Ammon's horn (tissue), 1 donor: ENCODE results near the gene EXOC7.
"Not testable (repeated sequence)": the region's sequence is repeated elsewhere in the genome, so short reads cannot be mapped to it uniquely, and the experiment has no call there.

ENCODE experiments used
- DNase-seq: peaks from one replicate; pipeline ENCODE4 v3.0.0-alpha.2; 2016; ENCODE audit warnings: low spot score

The EXOC7 gene

DNA sequence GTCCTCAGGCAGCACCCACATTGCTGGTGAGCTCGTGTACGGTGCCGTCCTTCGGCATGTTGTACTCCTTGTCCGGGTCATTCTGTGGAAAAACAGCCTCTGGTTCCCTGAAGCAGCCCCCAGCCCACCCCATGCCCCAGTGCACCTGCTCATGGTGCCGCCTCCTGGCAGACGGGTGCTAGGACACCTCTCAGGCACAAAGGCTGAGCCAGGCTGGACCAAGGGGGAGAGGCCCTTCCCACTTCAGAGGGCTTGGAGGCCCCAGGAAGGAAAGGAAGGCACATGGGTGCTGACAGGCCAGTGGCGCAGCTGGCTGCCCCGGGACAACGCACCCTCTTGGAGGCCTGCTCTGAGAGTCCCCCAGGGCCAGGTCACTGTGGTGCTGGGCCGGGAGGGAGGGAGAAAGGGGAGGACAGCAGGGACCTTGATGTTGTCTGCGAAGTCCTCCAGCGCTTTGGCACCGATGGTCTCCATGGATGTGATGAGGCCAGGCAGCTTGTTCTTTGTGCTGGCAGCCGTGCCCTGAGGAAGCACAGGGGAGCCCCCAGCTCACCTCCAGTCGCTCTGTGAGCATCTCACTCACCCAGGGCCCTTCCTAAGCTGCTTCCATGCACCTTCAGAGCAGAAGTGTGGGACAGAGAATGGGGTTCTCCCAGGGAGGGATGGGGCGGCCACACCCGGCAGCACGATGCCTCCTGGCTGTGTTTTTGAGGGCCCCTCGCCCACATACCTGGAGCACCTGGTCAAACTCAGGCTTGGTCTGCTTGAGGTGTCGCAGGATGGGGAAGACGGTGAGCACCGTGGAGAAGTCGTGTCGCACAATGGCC is 15.3 kb downstream of the EXOC7 start:
- no peak for DNase-seq

DNA sequence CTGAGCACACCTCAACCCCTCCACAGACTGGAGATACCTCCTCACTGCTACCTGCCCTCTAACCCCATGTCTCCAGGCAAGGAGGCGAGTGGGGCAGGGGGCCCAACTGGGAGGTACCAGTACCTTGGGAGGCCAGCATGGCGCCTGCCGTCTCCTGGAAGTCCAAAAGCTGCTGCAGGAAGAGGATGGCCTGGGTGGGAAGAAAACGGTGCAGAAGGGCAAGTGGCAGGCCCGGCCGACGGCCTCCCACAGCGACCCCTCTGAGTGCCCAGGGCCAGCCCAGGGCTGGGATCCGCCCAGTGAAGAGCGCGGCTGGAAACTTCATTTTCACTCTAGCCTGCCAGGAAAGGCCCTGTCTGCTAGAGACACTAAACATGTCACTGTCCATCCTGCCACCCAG is 16.1 kb downstream of the EXOC7 start:
- no peak for DNase-seq

DNA sequence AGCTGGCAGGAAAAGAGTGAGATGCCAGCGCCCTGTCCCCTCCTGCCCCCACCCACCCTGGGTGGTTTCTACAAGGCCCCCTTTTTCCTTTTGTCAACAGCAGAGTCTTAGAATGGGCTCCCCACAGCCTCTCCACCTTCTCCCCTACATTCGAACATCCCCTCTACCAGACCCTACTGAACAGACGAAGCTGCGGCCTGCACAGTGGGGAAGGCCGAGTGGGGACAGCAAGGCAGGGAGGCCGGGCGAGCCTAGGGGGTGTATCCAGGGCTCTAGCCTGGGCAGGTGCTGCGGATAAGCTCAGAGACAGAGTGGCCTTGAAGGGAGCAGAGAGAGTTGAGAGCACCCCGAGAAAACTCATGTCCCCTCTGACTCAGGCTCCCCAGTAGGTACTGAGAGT is 17.2 kb downstream of the EXOC7 start:
- DNase-seq, result no peak

DNA sequence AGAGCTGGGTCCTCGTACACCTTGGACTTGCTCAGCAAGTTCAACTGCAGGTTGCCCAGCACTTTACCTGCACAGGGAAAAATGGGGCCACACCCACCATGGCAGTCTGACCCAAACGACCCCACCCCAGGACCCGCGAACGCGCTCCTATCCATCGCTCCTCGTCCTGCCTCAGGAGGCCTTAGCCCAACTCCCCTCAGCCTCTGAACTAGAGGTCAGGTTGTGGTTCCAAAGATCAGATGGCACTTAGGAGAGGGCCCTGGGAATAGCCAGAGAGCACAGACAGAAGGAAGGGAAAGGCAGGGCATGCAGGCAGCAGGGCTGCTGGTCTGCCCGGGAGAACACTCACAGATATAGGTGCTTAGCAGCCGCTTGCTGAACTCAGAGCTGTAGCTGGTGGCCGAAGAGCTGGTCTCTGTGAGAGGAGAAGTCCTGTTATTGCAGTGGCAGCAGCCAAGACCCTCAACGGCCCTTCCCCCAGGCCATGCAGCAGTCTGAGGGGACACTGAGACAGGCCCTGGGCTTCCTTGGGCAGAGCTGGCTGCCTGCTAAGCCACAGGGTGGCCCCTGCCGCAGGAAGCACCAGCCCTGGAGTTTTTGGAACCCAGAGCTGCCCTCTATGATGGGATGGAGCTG is 17.7 kb downstream of the EXOC7 start:
- DNase-seq, result no peak

DNA sequence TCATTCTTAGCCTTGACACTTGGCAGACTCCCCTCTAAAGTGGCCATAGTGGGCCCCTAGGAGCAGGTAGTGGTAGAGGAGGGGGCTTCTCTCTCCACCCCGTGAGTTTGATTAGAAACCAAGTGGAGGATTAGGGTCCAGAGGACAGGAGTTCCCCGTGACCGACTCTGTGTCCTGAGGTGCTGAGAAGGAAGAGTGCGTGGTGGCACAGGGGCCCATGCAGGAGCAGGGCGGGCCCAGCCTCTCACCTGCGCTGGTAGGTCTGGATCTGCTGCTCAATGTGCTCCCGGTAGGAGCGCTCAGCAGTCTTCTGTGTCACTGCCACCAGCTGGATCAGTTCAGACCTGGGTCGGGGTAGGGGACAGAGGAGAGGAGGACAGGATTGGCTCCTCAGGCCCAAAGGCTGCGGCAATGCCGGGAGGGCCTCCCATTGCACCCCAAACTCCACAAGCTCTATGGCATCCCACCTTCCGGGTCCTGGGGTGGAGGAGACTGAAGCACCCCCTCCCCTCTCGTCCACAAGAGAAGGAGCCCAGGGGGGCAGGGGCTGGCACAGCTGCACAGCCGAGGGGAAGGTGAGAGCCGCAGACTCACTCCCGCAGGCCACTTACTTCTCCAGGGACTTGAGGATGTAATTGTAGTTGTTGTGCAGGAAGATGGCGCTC is 18.4 kb downstream of the EXOC7 start:
- no peak for DNase-seq

DNA sequence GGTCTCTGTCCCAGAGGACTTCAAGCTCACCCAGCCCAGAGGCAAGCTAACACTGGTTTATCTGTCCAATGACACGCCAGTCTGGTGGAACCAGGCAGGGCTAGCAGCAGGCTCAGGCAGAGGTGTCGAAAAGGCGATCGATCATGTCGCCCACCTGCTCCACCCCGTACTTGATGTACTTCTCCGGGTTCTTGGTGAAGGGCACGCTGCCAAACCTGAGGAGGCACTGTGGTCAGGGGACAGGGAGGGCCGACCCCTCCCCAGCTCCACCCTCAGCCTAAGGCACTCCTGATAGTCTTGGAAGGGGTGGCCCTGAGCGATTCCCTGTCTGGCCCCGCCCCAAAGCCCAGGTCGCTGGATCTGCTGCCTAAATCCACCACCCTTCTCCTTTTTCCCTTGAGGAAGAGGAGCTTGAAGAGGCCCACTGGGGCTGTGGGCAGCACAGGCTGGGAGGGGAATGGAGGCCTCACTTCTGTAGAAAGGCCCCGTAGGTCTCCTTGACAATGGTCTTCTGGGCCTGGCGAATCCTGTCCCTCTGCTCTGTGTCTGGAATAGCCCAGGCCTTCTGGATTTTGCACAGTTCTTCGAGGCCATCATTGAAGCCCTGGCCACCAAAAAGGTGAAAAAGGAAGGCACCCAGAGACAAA is 19.9 kb downstream of the EXOC7 start:
- DNase-seq, result no peak

DNA sequence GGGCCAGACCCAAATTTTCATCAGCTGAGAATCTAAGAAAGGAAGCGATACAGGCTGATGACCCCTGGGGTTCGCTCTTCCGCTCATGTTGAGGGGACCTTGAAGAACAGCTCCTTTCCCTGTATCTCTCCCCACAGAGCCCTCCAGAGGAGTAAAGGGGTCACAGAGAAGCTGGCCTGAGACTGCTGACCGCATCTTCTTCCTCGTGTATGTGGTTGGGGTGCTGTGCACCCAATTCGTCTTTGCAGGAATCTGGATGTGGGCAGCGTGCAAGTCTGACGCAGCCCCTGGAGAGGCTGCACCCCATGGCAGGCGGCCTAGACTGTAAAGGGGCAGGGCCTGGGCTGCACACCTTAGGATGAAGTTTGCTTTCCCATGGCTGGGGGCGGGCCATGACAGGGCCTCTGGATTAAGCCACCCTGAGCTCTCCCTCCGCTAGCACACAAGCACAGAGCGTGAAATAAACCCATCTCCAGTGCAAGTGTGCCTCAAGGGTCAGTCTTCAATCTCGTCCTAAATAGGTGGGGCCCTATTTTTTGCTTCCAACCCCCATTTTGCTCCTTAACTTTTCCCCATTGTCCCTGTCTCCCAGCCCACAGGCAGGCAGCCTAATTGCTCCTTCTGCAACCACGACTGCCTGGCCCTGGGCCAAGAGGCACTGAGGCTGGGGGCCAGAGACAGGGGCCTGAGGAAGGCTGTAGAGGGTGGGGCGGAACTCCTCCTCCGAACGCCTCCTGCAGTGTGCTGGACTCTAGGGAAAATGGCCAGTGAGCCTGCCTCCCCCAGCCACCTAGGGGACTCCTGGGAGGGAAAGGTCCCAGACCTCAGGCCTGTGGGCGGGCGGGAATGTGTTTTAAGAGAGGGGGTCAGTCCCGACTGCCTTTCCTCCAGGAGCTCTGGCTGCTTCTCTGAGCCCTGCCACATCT is 21.0 kb downstream of the EXOC7 start:
- DNase-seq, result no peak

DNA sequence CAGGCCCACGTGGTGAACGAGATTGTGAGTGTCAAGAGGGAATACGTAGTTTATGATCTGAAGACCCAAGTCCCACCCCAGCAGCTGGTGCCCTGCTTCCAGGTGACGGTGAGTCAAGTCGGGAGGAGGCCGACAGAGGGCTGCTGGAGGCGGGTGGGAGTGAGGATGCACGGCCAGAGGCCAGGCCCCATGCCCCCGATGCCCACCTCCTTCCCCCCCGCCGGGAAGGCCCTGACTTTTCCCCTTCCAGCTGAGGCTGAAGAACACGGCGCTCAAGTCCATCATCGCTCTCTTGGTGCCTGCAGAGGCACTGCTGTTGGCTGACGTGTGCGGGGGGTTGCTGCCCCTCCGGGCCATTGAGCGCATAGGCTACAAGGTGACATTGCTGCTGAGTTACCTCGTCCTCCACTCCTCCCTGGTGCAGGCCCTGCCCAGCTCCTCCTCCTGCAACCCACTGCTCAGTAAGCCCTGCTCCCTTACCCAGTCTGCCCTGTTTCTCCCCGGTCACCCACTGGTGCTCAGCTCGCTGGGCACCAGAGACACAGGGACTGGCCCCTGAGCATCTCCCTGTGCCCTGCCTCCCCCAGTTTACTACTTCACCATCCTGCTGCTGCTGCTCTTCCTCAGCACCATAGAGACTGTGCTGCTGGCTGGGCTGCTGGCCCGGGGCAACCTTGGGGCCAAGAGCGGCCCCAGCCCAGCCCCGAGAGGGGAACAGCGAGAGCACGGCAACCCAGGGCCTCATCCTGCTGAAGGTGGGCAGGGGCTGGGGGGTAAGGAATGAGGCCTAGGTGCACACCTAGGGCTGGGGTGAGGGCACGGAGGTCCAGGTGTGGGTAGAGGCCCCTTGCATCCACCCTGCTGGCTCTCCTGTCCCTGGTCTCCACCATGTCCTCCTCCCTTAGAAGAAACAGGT is 22.0 kb downstream of the EXOC7 start:
- no peak for DNase-seq

DNA sequence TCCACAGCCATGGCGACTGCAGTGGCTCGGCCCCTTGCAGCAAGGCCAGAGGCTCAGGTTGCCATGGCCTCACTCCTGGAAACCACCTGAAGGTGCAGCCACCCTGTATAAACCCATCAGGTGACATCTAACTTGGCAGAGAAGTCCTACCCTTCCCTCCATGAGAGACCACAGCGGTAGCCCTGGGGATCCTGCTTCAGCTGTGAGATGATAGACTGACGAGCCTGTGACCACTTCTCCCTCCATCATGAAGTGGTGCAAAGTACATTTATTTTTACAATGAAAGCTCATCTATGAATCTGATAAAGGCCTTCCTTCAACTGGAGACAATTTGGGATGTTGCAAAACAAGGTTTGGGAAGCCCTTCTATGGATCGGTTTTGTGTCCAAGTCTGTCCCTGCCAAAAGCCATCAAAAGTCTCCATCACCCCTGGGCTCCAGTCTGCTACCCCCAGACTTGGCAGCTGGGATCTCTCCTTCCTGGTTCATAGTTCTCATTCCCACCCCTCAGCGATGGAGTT is 22.8 kb downstream of the EXOC7 start:
- DNase-seq, result no peak

DNA sequence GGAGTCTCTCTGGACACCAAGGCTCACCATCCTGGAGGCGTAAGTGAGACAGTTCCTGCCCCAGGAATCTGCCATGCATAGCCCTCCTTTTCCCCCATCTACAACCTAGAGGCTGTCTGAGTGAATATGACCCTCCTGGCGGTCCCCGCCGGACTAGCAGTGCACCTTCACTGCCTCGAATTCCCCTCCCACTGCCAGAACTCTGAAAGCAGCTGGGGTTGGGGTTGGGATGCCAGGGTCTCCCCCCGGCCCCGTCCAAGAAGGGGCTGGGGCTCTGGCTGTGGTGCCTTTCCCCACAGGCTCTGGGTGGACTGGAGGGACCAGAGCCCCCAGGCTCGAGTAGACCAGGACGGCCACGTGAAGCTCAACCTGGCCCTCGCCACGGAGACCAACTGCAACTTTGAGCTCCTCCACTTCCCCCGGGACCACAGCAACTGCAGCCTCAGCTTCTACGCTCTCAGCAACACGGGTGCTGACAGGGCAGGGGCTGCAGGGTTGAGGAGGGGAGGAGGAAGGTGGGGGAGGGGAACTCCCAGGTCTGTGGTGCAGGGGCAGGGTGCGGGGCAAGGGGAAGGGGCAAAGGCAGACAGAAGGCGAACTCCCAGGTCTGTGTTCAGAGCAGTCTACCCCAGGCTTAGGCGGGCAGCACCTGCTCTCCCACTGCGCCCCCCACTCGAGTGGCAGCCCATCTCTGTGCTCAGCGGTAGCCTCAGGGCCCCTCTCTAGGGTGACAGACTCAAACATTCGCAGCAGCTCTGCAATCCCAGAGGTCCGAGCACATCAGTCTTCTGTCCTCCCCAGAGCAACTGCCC is 23.4 kb downstream of the EXOC7 start:
- DNase-seq, result no peak

DNA sequence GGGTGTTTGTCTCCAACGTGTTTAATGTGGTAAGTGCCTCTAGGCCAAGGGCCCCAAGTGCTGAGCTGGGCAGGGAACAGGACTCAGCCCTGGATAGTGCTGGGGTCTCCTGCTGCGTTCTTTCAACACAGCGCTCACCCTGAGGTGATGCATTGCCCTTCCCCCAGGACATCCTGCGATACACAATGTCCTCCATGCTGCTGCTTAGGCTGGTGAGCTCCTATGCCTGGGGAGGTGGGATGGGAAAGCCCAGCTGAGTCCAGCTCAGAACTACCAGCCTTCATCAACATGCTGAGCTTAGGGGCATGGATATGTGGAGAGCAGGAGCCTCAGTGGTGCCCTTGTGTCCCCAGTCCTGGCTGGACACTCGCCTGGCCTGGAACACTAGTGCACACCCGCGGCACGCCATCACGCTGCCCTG is 24.0 kb downstream of the EXOC7 start:
- DNase-seq, result no peak

DNA sequence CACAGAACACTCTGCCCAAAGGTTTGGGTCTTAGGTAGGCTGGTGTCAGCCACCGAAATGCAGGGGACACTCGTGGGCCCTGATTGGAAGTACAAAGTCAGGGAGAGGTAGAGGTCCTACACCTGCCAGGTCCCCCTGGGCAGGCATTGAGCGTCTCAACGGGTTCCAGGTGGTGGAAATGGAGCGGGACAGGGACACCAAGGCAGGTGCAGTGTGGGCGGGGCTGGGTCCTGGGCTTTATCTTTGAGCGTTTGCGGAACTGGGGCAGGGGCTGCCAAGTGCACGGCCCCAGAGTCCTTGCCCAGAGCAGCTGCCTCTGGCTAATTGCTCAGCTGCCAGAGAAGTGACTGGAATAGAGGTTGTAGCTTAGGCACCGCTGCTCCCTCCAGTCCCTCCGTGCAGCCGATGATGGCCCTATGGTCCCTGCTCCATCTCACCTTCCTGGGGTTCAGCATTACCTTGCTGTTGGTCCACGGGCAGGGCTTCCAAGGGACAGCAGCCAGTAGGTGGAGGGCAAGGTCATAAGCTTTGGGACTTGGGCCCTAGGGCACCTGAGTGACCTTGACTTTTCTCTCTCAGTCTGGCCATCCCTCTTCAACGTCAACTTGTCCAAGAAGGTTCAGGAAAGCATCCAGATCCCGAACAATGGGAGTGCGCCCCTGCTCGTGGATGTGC is 24.6 kb downstream of the EXOC7 start, which contains the start of gene ZACN:
TSS of gene ZACN (plus strand) at position 323 of the 675 bp plus-strand sequence. CDS start at position 406, 83 bp downstream.
- no peak for DNase-seq

DNA sequence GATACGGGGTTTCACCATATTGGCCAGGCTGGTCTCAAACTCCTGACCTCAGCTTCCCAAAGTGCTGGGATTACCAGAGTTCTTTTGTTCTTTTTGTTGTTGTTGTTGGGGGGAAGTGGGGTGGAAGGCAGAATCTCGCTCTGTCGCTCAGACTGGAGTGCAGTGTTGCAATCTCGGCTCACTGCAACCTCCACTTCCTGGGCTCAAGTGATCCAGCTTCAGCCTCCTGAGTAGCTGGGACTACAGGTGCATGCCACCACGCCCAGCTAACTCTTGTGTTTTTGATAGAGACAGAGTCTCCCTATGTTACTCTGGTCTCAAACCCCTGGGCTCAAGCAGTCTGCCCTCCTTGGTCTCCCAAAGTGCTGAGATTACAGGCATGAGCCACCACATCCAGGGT is 25.2 kb downstream of the EXOC7 start:
- DNase-seq, result not testable (repeated sequence)

DNA sequence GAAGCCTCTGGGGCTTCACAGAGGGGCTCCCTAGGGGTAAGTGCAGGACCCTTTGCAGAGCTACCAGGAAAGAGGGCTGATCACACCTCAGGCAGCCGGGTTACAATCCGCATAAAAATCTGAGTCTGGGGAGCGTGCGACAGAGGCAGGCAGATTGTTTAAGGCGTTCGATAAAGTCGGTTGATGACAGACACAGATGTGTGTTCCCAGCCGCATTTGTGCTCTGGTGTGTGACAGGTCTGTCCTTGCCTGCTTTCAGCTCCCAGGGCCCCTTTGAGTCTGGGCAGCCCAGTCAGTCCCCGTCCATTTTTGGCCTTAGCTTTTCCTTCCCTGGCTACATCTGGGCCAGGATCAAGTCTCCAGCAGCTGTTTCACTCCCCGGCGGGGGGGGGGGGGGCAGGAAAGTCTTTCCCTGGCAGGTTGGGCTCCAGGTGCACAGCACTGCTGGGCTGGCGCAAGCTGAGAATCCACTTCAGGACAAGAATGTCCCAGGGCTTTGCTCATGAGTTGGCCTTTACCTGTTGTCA is 25.9 kb downstream of the EXOC7 start:
- DNase-seq, result no peak

DNA sequence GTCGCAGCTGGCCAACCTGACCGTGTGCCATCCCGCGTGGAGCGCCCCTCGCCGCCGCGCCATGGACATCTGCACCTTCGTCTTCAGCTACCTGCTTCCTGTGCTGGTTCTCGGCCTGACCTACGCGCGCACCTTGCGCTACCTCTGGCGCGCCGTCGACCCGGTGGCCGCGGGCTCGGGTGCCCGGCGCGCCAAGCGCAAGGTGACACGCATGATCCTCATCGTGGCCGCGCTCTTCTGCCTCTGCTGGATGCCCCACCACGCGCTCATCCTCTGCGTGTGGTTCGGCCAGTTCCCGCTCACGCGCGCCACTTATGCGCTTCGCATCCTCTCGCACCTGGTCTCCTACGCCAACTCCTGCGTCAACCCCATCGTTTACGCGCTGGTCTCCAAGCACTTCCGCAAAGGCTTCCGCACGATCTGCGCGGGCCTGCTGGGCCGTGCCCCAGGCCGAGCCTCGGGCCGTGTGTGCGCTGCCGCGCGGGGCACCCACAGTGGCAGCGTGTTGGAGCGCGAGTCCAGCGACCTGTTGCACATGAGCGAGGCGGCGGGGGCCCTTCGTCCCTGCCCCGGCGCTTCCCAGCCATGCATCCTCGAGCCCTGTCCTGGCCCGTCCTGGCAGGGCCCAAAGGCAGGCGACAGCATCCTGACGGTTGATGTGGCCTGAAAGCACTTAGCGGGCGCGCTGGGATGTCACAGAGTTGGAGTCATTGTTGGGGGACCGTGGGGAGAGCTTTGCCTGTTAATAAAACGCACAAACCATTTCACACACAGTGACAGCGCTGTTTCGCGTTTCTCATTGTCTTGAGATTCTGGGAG is 26.6 kb downstream of the EXOC7 start:
- DNase-seq, result no peak

DNA sequence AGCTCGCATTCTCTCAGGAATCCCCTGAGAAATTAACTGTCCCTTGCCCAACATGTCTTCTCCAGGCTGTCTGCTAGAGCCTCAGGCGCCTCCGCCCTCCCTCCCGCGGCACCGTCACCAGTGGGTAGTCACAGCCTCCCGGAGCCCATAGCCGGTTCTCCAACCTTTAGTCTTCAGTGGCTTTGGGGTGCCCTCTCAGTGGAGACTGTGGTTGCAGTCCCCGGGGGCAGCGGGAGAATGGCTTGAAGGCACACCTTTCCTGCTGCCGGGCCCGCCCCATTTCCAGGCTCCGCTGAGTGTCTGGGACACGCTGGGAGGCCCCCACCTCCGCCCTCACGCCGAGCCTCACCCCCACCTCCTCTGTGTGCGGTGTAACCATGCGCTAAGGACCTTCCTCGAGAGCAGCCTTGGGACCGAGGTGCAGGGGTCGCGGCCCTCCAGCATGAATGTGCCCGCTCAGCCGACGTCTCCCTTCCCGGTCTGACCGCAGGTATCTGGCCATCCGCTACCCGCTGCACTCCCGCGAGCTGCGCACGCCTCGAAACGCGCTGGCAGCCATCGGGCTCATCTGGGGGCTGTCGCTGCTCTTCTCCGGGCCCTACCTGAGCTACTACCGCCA is 27.3 kb downstream of the EXOC7 start:
- DNase-seq, result no peak
